Activated CD4-positive, alpha-beta memory T cell treated with anti-CD3 and anti-CD28 coated beads for 36 hours (primary cell): ENCODE data around the gene RNGTT. TPM values are rescaled to one million over a fixed set of nuclear protein-coding genes. Genes with fewer than 3 reads are reported as not detected.
"Not testable (repeated sequence)": the region's sequence is repeated elsewhere in the genome, so short reads cannot be mapped to it uniquely, and the experiment has no call there.

Experiments used
- CTCF ChIA-PET: fragments of 350-600 bp; sonication (Branson Sonifier 250); formaldehyde crosslinking; loops from one replicate; lab custom pipeline; 2021; ENCODE audit warnings: antibody characterized with exemption, inconsistent platforms; lab: Charles Lee
- POLR2A ChIA-PET: fragments of 350-600 bp; sonication (Branson Sonifier 250); formaldehyde crosslinking; loops from one replicate; lab custom pipeline; 2021; ENCODE audit warnings: antibody characterized with exemption; lab: Charles Lee
- DNase-seq: peaks from one replicate; pipeline ENCODE4 v3.0.0-alpha.2; 2020
- H3K27ac Mint-ChIP-seq: one replicate; pipeline ENCODE4 v1.8.0; 2021; ENCODE audit warnings: mixed read lengths
- H3K27me3 Mint-ChIP-seq: one replicate; pipeline ENCODE4 v1.8.0; 2021; ENCODE audit warnings: mixed read lengths
- H3K36me3 Mint-ChIP-seq: one replicate; pipeline ENCODE4 v1.8.0; 2021; ENCODE audit warnings: mixed read lengths
- H3K4me1 Mint-ChIP-seq: one replicate; pipeline ENCODE4 v1.8.0; 2021; ENCODE audit warnings: low read depth, mixed read lengths
- H3K4me3 Mint-ChIP-seq: one replicate; pipeline ENCODE4 v1.8.0; 2021; ENCODE audit warnings: mild to moderate bottlenecking, mixed read lengths
- H3K9me3 Mint-ChIP-seq: one replicate; pipeline ENCODE4 v1.8.0; 2021; ENCODE audit warnings: mixed read lengths
- intact Hi-C: fragments of 100-400 bp; cut with micrococcal nuclease; formaldehyde crosslinking; loops from one replicate; pipeline ENCODE4 v1.15.1; 2023
- total RNA-seq, 2 experiments: library from RNA; stranded (reverse); gene quantifications; one replicate each; pipeline ENCODE4 v1.2.3, GENCODE V29; 2021

The RNGTT gene
- total RNA-seq, 2 experiments from 2014 or later = 21.3 to 22.0 TPM

- POLR2A ChIA-PET, H3K9me3 Mint-ChIP-seq, H3K4me3 Mint-ChIP-seq, CTCF ChIA-PET, intact Hi-C loops, H3K4me1 Mint-ChIP-seq, H3K27ac Mint-ChIP-seq, DNase-seq, H3K27me3 Mint-ChIP-seq: not testable (repeated sequence)
- peaks cover 16% of the 10 kb centered on the region for H3K36me3 Mint-ChIP-seq
These were observed 195.3 kb downstream of the RNGTT start for GRCh38 chr6:88768114-88768513.

- DNase-seq = no peak
- H3K27ac Mint-ChIP-seq = no peak overlapping the region
- H3K4me3 Mint-ChIP-seq = no peak overlapping the region
- no peaks in the 10 kb centered on the region for H3K27me3 Mint-ChIP-seq
- H3K9me3 Mint-ChIP-seq = no peaks in the 10 kb centered on the region
- ChIA-PET POLR2A (no interaction called here), CTCF (no interaction called here)
- H3K36me3 Mint-ChIP-seq = peaks cover 13% of the 10 kb centered on the region
- H3K4me1 Mint-ChIP-seq = peaks cover 7% of the 10 kb centered on the region
- intact Hi-C loops = no loop called here
These were observed 199.3 kb downstream of the RNGTT start for GRCh38 chr6:88764081-88764480.

- no peak for DNase-seq
- intact Hi-C loops = no loop called here
- H3K27ac Mint-ChIP-seq = no peak overlapping the region
- H3K27me3 Mint-ChIP-seq = no peaks in the 10 kb centered on the region
- no peak overlapping the region for H3K4me3 Mint-ChIP-seq
- ChIA-PET CTCF (no interaction called here), POLR2A (no interaction called here)
- peaks cover 11% of the 10 kb centered on the region for H3K36me3 Mint-ChIP-seq
- H3K4me1 Mint-ChIP-seq = peaks cover 7% of the 10 kb centered on the region
- no peaks in the 10 kb centered on the region for H3K9me3 Mint-ChIP-seq
These were observed 200.3 kb downstream of the RNGTT start for GRCh38 chr6:88763160-88763559.

- peaks cover 11% of the 10 kb centered on the region for H3K36me3 Mint-ChIP-seq
- no peak for DNase-seq
- intact Hi-C loops = no loop called here
- H3K4me3 Mint-ChIP-seq = no peak overlapping the region
- H3K27me3 Mint-ChIP-seq = no peaks in the 10 kb centered on the region
- CTCF ChIA-PET = interaction anchor here (1.3 kb wide), 1 partner anchor 20 kb away, joined by 4 read pairs; no protein-coding TSS in a partner anchor
- no peak overlapping the region for H3K27ac Mint-ChIP-seq
- no peaks in the 10 kb centered on the region for H3K9me3 Mint-ChIP-seq
- POLR2A ChIA-PET = no interaction called here
- peaks cover 7% of the 10 kb centered on the region for H3K4me1 Mint-ChIP-seq
These were observed 202.0 kb downstream of the RNGTT start for GRCh38 chr6:88761237-88762031.

- POLR2A ChIA-PET = no interaction called here
- CTCF ChIA-PET = no interaction called here
- no peak for DNase-seq
- Mint-ChIP-seq H3K27ac (no peak overlapping the region), H3K4me1 (peaks cover 7% of the 10 kb centered on the region), H3K27me3 (no peaks in the 10 kb centered on the region), H3K36me3 (peaks cover 16% of the 10 kb centered on the region), H3K9me3 (no peaks in the 10 kb centered on the region), H3K4me3 (no peak overlapping the region)
- intact Hi-C loops = no loop called here
These were observed 203.3 kb downstream of the RNGTT start for GRCh38 chr6:88760091-88760490.

GRCh38 chr6:88750936-88751335 is 212.5 kb downstream of the RNGTT start:
- ChIA-PET CTCF (interaction anchor here (1.0 kb wide), 1 partner anchor 30 kb away, joined by 3 read pairs; no protein-coding TSS in a partner anchor), POLR2A (no interaction called here)
- no peak for DNase-seq
- Mint-ChIP-seq H3K4me3 (no peak overlapping the region), H3K4me1 (no peaks in the 10 kb centered on the region), H3K27ac (no peak overlapping the region), H3K9me3 (peaks cover 3% of the 10 kb centered on the region), H3K36me3 (peaks cover 19% of the 10 kb centered on the region), H3K27me3 (no peaks in the 10 kb centered on the region)
- intact Hi-C loops = no loop called here

- no peak overlapping the region for H3K4me3 Mint-ChIP-seq
- H3K36me3 Mint-ChIP-seq = peaks cover 11% of the 10 kb centered on the region
- intact Hi-C loops = no loop called here
- no peak overlapping the region for H3K27ac Mint-ChIP-seq
- CTCF ChIA-PET = no interaction called here
- DNase-seq = no peak
- H3K9me3 Mint-ChIP-seq = peaks cover under 1% of the 10 kb centered on the region
- POLR2A ChIA-PET = no interaction called here
- H3K4me1 Mint-ChIP-seq = no peaks in the 10 kb centered on the region
- no peaks in the 10 kb centered on the region for H3K27me3 Mint-ChIP-seq
These were observed 213.6 kb downstream of the RNGTT start for GRCh38 chr6:88749849-88750248.

GRCh38 chr6:88748141-88748540 is 215.3 kb downstream of the RNGTT start:
- no peaks in the 10 kb centered on the region for H3K9me3 Mint-ChIP-seq
- no peaks in the 10 kb centered on the region for H3K4me1 Mint-ChIP-seq
- H3K27ac Mint-ChIP-seq = no peak overlapping the region
- H3K36me3 Mint-ChIP-seq = peaks cover 6% of the 10 kb centered on the region
- ChIA-PET CTCF (interaction anchor here (0.6 kb wide), 1 partner anchor 39 kb away, joined by 3 read pairs; no protein-coding TSS in a partner anchor), POLR2A (no interaction called here)
- DNase-seq = no peak
- intact Hi-C loops = no loop called here
- no peaks in the 10 kb centered on the region for H3K27me3 Mint-ChIP-seq
- H3K4me3 Mint-ChIP-seq = no peak overlapping the region

- Mint-ChIP-seq H3K4me3 (no peak overlapping the region), H3K4me1 (no peaks in the 10 kb centered on the region), H3K27ac (no peak overlapping the region), H3K36me3 (peaks cover 27% of the 10 kb centered on the region), H3K9me3 (peaks cover 3% of the 10 kb centered on the region), H3K27me3 (no peaks in the 10 kb centered on the region)
- ChIA-PET CTCF (no interaction called here), POLR2A (no interaction called here)
- intact Hi-C loops = no loop called here
- DNase-seq = no peak
These were observed 221.5 kb downstream of the RNGTT start for GRCh38 chr6:88741939-88742338.

- no peaks in the 10 kb centered on the region for H3K27me3 Mint-ChIP-seq
- H3K36me3 Mint-ChIP-seq = peaks cover 33% of the 10 kb centered on the region
- no peak overlapping the region for H3K4me3 Mint-ChIP-seq
- intact Hi-C loops = no loop called here
- no peak for DNase-seq
- ChIA-PET POLR2A (no interaction called here), CTCF (no interaction called here)
- no peaks in the 10 kb centered on the region for H3K4me1 Mint-ChIP-seq
- peaks cover 3% of the 10 kb centered on the region for H3K9me3 Mint-ChIP-seq
- H3K27ac Mint-ChIP-seq = no peak overlapping the region
These were observed 222.3 kb downstream of the RNGTT start for GRCh38 chr6:88741071-88741470.

GRCh38 chr6:88734544-88734943 is 228.9 kb downstream of the RNGTT start:
- DNase-seq = no peak
- Mint-ChIP-seq H3K36me3 (peaks cover 45% of the 10 kb centered on the region), H3K4me1 (peaks cover 2% of the 10 kb centered on the region), H3K27me3 (no peaks in the 10 kb centered on the region), H3K27ac (no peak overlapping the region), H3K9me3 (no peaks in the 10 kb centered on the region), H3K4me3 (no peak overlapping the region)
- CTCF ChIA-PET = no interaction called here
- POLR2A ChIA-PET = no interaction called here
- intact Hi-C loops = no loop called here

GRCh38 chr6:88730611-88731011 is 232.8 kb downstream of the RNGTT start:
- no peaks in the 10 kb centered on the region for H3K9me3 Mint-ChIP-seq
- intact Hi-C loops = no loop called here
- H3K36me3 Mint-ChIP-seq = peaks cover 32% of the 10 kb centered on the region
- H3K27me3 Mint-ChIP-seq = no peaks in the 10 kb centered on the region
- POLR2A ChIA-PET = no interaction called here
- H3K4me1 Mint-ChIP-seq = peaks cover 10% of the 10 kb centered on the region
- CTCF ChIA-PET = no interaction called here
- H3K4me3 Mint-ChIP-seq = no peak overlapping the region
- DNase-seq = no peak
- no peak overlapping the region for H3K27ac Mint-ChIP-seq

- no peaks in the 10 kb centered on the region for H3K27me3 Mint-ChIP-seq
- no peak overlapping the region for H3K27ac Mint-ChIP-seq
- H3K9me3 Mint-ChIP-seq = no peaks in the 10 kb centered on the region
- peaks cover 17% of the 10 kb centered on the region for H3K4me1 Mint-ChIP-seq
- DNase-seq = no peak
- ChIA-PET CTCF (no interaction called here), POLR2A (no interaction called here)
- no peak overlapping the region for H3K4me3 Mint-ChIP-seq
- H3K36me3 Mint-ChIP-seq = peaks cover 34% of the 10 kb centered on the region
- intact Hi-C loops = no loop called here
These were observed 234.7 kb downstream of the RNGTT start for GRCh38 chr6:88728756-88729155.
